GM18861 (cell line): ENCODE results near the gene NPC1L1.
"Not testable (repeated sequence)": the region's sequence is repeated elsewhere in the genome, so short reads cannot be mapped to it uniquely, and the experiment has no call there.

ENCODE experiments used
- ATAC-seq: cut with Tn5 transposase; IDR thresholded peaks from one replicate; pipeline ENCODE4 v1.9.1; 2021; ENCODE audit not compliant: unreplicated experiment

NPC1L1 gene

GRCh38 chr7:44565097-44565794, 24.1 kb upstream of the NPC1L1 start:
- peak; percentile 55 for ATAC-seq

DNA sequence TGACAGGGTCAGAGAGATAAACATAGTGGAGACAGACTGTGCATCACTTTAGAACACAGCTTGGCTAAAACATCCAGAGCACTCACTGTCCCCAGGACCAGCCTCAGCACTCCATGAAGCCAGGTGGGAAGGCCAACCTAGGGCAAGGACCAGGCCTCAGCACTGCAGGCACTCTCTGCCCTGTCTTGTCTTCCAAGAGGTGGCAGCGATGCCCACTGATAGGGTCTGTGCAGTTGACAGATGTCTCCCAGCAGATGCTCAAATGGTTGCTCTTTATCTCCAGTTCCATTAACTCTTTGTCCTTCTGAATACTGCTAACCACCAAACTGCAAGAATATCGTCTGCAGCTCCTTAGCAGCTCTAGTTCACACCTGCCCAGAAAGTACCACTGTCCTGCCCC, 23.5 kb upstream of the NPC1L1 start:
- ATAC-seq: no peak

DNA sequence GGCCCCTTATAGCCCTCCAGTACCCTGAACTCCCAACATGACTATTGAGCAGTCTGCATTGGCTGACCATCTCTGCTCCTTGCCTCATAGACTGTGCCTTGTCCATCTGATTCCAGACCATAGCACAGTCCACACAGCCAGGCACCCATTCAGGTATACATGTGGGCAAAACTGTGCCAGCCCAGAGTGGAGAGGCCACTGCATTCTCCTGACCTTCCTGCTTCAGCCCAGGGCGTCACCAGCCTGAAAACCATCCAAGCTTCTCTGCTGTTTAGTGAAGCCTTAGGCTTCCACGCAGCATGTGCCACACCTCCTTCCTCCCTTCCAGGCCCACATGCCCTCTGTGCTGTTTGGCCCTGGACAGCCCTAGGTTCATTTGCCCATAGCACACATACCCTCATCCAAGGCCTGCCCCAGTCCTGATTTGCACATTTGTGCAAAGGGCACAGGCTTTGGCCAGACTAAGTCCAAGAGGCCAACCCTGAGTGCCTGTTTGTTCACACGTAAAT, 22.1 kb upstream of the NPC1L1 start:
- no peak for ATAC-seq

- ATAC-seq: not testable (repeated sequence)
Measured at GRCh38 chr7:44562622-44562962, 21.5 kb upstream of the NPC1L1 start.

GRCh38 chr7:44561962-44562621, 21.0 kb upstream of the NPC1L1 start:
- ATAC-seq: no peak

DNA sequence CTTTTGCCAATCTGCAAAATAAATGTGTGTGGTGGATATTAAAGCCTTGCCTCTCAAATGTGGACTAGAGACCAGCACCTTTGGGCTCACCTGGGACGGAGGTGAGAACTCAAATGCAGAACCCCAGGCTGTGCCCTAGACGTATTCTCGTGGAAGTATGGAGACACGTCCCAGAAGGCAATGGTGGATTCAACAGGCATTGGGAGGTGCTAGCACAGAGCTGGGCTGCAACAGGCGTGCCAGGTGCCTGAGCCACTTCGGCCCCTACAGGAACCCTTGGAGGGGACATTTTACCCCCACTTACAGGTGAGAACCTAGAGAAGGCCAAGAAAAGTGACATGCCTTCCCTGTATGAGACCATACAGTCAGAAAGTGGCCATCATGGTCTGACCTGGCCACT, 20.4 kb upstream of the NPC1L1 start:
- ATAC-seq: no peak

- no peak for ATAC-seq
Measured at GRCh38 chr7:44559485-44559884, 18.4 kb upstream of the NPC1L1 start.

DNA sequence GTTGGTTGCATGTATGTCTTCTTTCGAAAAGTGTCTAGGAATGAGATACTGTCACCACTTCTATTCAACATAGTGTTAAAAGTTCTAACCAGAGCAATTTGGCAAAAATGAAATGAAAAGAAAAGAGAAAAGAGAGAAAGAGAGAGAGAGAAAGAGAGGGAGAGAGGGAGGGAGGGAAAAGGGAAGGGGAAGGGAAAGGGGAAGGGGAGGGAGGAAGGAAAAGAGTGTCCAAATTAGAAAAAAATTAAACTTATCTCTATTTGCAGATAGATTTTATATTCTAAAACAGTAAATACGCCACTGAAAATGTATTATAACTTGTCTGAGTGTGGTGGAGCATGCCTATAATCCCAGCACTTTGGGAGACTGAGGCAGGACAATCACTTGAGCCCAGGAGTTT, 16.4 kb upstream of the NPC1L1 start:
- no peak for ATAC-seq

- ATAC-seq: no peak
Measured at GRCh38 chr7:44555350-44555749, 14.2 kb upstream of the NPC1L1 start.

GRCh38 chr7:44552473-44553005, 11.4 kb upstream of the NPC1L1 start:
- ATAC-seq: not testable (repeated sequence)

DNA sequence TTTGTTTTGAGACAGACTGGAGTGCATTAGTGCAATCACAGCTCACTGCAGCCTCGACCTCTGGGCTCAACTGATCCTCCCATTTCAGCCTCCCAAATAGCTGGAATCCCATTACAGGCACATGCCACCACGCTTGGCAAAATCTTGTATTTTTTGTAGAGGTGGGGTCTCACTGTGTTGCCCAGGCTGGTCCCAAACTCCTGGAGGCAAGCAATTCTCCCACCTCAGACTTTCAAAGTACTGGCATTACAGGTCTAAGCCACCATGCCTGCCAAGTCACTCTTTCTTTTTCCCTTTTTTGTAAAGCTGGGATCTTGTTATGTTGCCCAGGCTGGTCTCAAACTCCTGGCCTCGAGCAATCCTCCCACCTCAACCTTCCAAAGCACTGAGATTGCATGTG, 8.3 kb upstream of the NPC1L1 start:
- no peak for ATAC-seq

GRCh38 chr7:44548893-44549292, 7.8 kb upstream of the NPC1L1 start:
- ATAC-seq: no peak

DNA sequence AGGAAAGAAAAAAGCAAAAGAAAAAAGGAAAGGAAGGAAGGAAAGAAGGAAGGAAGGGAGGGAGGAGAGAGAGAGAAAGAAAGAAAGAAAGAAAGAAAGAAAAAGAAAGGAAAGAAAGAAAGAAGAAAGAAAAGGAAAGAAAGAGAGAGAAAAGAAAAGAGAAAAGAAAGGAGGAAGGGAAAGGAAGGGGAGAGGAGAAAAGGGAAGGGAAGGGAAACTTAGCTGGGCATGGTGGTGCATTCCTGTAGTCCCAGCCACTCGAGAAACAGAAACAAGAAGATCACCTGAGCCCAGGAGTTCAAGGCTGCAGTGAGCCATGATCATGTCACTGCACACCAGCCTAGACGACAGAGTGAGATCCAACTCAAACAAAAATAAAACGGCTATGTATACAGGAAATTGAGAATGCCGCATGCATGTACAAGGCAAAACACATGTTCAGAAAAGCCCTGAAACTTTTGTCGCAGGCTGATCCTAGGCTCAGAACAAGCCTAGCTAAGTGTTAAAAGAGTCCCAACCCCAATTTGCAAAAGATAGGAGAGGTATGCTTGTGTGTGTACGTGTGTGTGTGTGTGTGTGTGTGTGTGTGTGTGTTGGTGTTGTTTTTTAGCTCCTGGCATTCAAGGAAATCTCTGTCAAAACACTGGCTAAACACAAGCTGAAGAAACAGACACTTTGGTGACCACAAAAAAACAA, 6.6 kb upstream of the NPC1L1 start:
- ATAC-seq: no peak

GRCh38 chr7:44541876-44542610, 913 bp upstream of the NPC1L1 start:
- no peak for ATAC-seq

DNA sequence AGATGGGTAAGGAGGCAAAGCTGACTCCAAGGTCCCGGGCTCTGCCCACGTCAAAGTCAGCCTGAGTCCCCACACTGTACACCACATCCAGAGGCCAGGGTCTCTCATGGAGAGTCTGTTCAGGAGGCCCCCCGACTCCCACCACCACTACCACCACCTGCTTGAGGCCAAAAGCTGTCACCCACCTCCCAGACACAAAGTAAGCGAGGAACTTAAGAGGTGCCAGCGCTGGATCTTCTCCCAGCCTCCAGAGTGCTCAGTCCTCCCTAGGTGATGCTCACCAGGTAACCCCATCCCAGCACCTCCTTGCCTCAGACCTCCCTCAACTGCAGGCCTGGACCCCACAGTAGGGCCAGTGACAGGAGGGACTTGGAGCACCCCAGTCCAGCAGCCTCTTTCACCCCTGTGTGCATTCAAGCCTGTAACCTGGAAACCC, 520 bp downstream of the NPC1L1 start:
- ATAC-seq: no peak

GRCh38 chr7:44539669-44540506, 1.2 kb downstream of the NPC1L1 start:
- ATAC-seq: no peak

DNA sequence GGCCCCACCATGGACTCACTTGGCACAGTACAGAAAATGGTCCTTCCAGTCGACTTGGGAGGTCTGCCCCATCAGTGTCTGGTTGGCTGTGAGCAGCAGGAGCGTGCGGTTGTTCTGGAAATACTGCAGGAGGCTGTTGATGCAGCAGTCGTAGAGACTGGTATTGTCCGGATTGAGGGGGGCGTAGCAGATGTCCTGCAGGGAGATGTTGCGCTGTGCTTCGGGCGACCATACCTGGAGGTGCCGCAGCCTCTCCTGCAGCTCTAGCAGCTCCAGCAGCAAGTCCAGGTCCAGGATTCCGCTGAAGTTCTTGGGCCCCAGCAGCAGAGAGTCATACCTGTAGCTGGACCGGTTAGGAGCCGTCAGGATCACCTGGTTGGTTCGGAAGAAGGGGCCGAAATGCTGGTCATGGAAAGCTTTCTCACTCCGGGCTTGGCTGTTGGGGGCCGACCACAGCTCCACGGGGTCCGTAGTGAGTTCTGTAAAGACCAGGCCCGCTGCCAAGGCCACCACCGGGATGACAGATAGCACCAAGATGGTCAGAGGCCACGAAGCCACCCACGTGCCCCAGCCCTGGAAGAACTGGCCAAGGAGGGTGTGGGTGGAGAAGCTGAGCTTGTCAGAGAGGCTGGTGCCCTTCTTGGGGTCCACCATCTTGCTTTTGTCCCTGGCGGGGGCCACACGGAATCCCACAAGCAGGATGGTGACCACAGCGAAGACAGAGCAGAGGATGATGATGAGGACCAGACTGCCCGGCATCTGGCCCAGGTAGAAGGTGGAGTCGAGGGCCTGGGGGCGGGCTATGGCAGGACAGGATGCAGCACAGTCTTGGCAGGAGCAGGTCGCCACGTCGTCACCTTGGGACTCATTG, 2.1 kb downstream of the NPC1L1 start:
- no peak for ATAC-seq

GRCh38 chr7:44538093-44538797, 2.9 kb downstream of the NPC1L1 start:
- ATAC-seq: no peak

DNA sequence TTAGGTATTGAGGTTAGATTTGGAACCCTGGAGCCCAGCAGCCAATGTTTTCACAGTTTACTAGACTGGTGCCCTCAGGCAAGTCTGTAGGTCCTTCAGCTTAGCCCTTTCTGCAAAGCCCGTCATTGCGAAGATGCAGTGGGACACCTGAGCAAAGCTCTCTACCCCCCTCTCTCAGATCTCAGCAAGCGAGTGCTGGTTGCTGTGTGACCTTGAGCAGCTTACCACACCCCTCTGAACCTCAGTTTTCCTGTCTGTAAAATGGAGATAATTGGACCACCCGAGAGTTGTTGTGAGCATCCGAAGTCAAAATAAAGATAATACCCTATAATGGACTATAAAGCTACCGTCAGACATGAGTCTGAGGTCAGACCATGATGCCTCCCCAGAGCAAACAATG, 3.7 kb downstream of the NPC1L1 start:
- no peak for ATAC-seq
